HFF-Myc (cell line): ENCODE measurements around the gene IFNGR1.

Source experiments
- DNase-seq: peaks from one replicate; pipeline ENCODE4 v3.0.0-alpha.2; 2011; ENCODE audit warnings: low read depth; ENCODE audit errors: extremely low read depth
- H3K4me3 ChIP-seq: replicated peaks from 2 replicates; pipeline ENCODE4 v1.5.1; 2011; ENCODE audit warnings: low read depth, mild to moderate bottlenecking, control low read depth, low read length
- CTCF ChIP-seq: IDR thresholded peaks from 2 replicates; pipeline ENCODE4 v1.5.1; 2012; ENCODE audit warnings: mild to moderate bottlenecking, low read depth, low read length, control low read depth; ENCODE audit errors: missing control alignments

Gene IFNGR1

GRCh38 chr6:137248702-137249101 is 29.5 kb upstream of the IFNGR1 start:
- TF ChIP-seq CTCF = no peak
- H3K4me3 ChIP-seq = no peak overlapping the region
- DNase-seq = no peak

GRCh38 chr6:137247724-137248123 is 28.5 kb upstream of the IFNGR1 start:
- DNase-seq = no peak
- TF ChIP-seq CTCF = no peak
- no peak overlapping the region for H3K4me3 ChIP-seq

- H3K4me3 ChIP-seq = no peak overlapping the region
- no peak for TF ChIP-seq CTCF
- DNase-seq = no peak
Measured at GRCh38 chr6:137246791-137247202, 27.6 kb upstream of the IFNGR1 start.

GRCh38 chr6:137246164-137246563 is 27.0 kb upstream of the IFNGR1 start:
- TF ChIP-seq CTCF = no peak
- H3K4me3 ChIP-seq = no peak overlapping the region
- no peak for DNase-seq

- TF ChIP-seq CTCF = no peak
- DNase-seq = no peak
- H3K4me3 ChIP-seq = no peak overlapping the region
Measured at GRCh38 chr6:137241481-137242038, 22.4 kb upstream of the IFNGR1 start.

- DNase-seq = no peak
- no peak for TF ChIP-seq CTCF
- no peak overlapping the region for H3K4me3 ChIP-seq
Measured at GRCh38 chr6:137240168-137240567, 21.0 kb upstream of the IFNGR1 start.

- no peak for DNase-seq
- TF ChIP-seq CTCF = no peak
Measured at GRCh38 chr6:137237413-137238170, 18.4 kb upstream of the IFNGR1 start.

More at GRCh38 chr6:137237413-137238170, 18.4 kb upstream of the IFNGR1 start:
- H3K4me3 ChIP-seq = no peak overlapping the region
